Renal cortical epithelial cell (primary cell): ENCODE measurements around the gene B3GAT1. TPM values are rescaled to one million over a fixed set of nuclear protein-coding genes. Genes with fewer than 3 reads are reported as not detected.

Experiments used
- DNase-seq: peaks from one replicate; pipeline ENCODE4 v3.0.0-alpha.2; 2011; ENCODE audit warnings: low read depth
- total RNA-seq: library from RNA; depleted of rRNA; stranded (reverse); fragments of >200 nt; gene quantifications from 2 replicates; pipeline ENCODE4 v1.2.3, GENCODE V29; 2014

The B3GAT1 gene
- total RNA-seq, 1 donor from 2014 or later: 0.10 TPM

- no peak for DNase-seq
Measured at GRCh38 chr11:134333946-134334345, 78.1 kb downstream of the B3GAT1 start.

GRCh38 chr11:134333312-134333711 is 78.7 kb downstream of the B3GAT1 start:
- DNase-seq: no peak

- DNase-seq: no peak
Measured at GRCh38 chr11:134332782-134333181, 79.3 kb downstream of the B3GAT1 start.

- no peak for DNase-seq
Measured at GRCh38 chr11:134332189-134332631, 79.8 kb downstream of the B3GAT1 start.

- peak; percentile 11 for DNase-seq
Measured at GRCh38 chr11:134331354-134332188, 80.5 kb downstream of the B3GAT1 start, which contains the start of gene GLB1L2. TSS of gene GLB1L2 (plus strand) at chr11:134331988. CDS start at chr11:134332062, 74 bp downstream.

GRCh38 chr11:134330611-134331353 is 81.3 kb downstream of the B3GAT1 start:
- DNase-seq: no peak

Other genes with a start within 250 kb of the B3GAT1 start
- gene NCAPD3, start 188.3 kb downstream of the B3GAT1 start, total RNA-seq: 6.9 and 11.3 TPM in 2 replicates
- 17.7 and 46.0 TPM in 2 replicates for gene VPS26B, start 187.6 kb downstream of the B3GAT1 start, total RNA-seq
- gene THYN1, start 158.9 kb downstream of the B3GAT1 start, total RNA-seq: 75.2 and 101 TPM in 2 replicates
- gene ACAD8, start 158.7 kb downstream of the B3GAT1 start, total RNA-seq: 22.2 and 31.2 TPM in 2 replicates
- gene GLB1L3, start 135.9 kb downstream of the B3GAT1 start, total RNA-seq: not detected in 2 replicates
- gene GLB1L2, start 80.3 kb downstream of the B3GAT1 start, total RNA-seq: 4.2 and 4.3 TPM in 2 replicates